GM23248 (cell line): ENCODE measurements around the gene ACE2. TPM values are rescaled to one million over a fixed set of nuclear protein-coding genes. Genes with fewer than 3 reads are reported as not detected.

Experiments
- DNase-seq: peaks from one replicate; pipeline ENCODE4 v3.0.0-alpha.2; 2015
- H2AFZ ChIP-seq: fragments of 200-600 bp; sonication (generic); 2 replicates; pipeline ENCODE4 v1.6.1; 2016; ENCODE audit warnings: antibody characterized with exemption
- H3F3A ChIP-seq: fragments of 200-600 bp; sonication (generic); 2 replicates; pipeline ENCODE4 v1.6.1; 2016; ENCODE audit warnings: mild to moderate bottlenecking, antibody characterized with exemption, mixed run types; ENCODE audit not compliant: insufficient read depth
- H3K27ac ChIP-seq: fragments of 200-600 bp; sonication (generic); 2 replicates; pipeline ENCODE4 v1.5.1; 2016; ENCODE audit warnings: mild to moderate bottlenecking
- H3K27me3 ChIP-seq: fragments of 200-600 bp; sonication (generic); replicated peaks from 2 replicates; pipeline ENCODE4 v1.6.1; 2016; ENCODE audit warnings: mild to moderate bottlenecking; ENCODE audit not compliant: insufficient read depth
- H3K36me3 ChIP-seq: fragments of 200-600 bp; sonication (generic); 2 replicates; pipeline ENCODE4 v1.6.1; 2016; ENCODE audit warnings: low read depth, mild to moderate bottlenecking
- H3K4me1 ChIP-seq: fragments of 200-600 bp; sonication (generic); 2 replicates; pipeline ENCODE4 v1.6.1; 2016; ENCODE audit warnings: mild to moderate bottlenecking; ENCODE audit not compliant: insufficient read depth
- H3K4me2 ChIP-seq: fragments of 200-600 bp; sonication (generic); one replicate; pipeline ENCODE4 v1.6.1; 2016; ENCODE audit warnings: mild to moderate bottlenecking; ENCODE audit not compliant: unreplicated experiment
- H3K4me3 ChIP-seq: fragments of 200-600 bp; sonication (generic); 2 replicates; pipeline ENCODE4 v1.5.1; 2016; ENCODE audit warnings: mild to moderate bottlenecking
- H3K79me2 ChIP-seq: fragments of 200-600 bp; sonication (generic); 2 replicates; pipeline ENCODE4 v1.6.1; 2016; ENCODE audit warnings: mild to moderate bottlenecking; ENCODE audit not compliant: insufficient read depth
- H3K9ac ChIP-seq: fragments of 200-600 bp; sonication (generic); 2 replicates; pipeline ENCODE4 v1.6.1; 2016; ENCODE audit warnings: mild to moderate bottlenecking
- H3K9me2 ChIP-seq: fragments of 200-600 bp; sonication (generic); 2 replicates; pipeline ENCODE4 v1.6.1; 2016; ENCODE audit warnings: mixed run types, mild to moderate bottlenecking, moderate library complexity; ENCODE audit not compliant: insufficient read depth
- H3K9me3 ChIP-seq: fragments of 200-600 bp; sonication (generic); one replicate; pipeline ENCODE4 v1.6.1; 2017; ENCODE audit warnings: low read depth
- H4K20me1 ChIP-seq: fragments of 200-600 bp; sonication (generic); 2 replicates; pipeline ENCODE4 v1.6.0; 2016; ENCODE audit not compliant: insufficient read depth
- EZH2 ChIP-seq: fragments of 200-600 bp; sonication (generic); IDR thresholded peaks from 2 replicates; pipeline ENCODE4 v1.6.1; 2018; ENCODE audit warnings: antibody characterized with exemption, mild to moderate bottlenecking; ENCODE audit not compliant: insufficient read depth, poor library complexity, severe bottlenecking
- EZH2phosphoT487 ChIP-seq: fragments of 200-600 bp; sonication (generic); IDR thresholded peaks from 2 replicates; pipeline ENCODE4 v1.6.1; 2018; ENCODE audit warnings: antibody characterized with exemption, moderate library complexity, mild to moderate bottlenecking, low read depth; ENCODE audit not compliant: insufficient read depth
- WGBS, 2 experiments: methylation state at CpG; one replicate each; pipeline ENCODE4 v1.1.6; 2015 to 2017; ENCODE audit warnings: low lambda C conversion rate in 2 of 2, low coverage in 1 of 2; ENCODE audit errors: missing lambda C conversion rate in 2 of 2; 5-methylcytosine and 5-hydroxymethylcytosine counted together
- in situ Hi-C: fragments of 300-500 bp; cut with MboI; formaldehyde crosslinking; loops from 2 replicates; pipeline ENCODE4 v1.15.0; 2020
- polyA plus RNA-seq: library from polyadenylated mRNA; unstranded; fragments of >200 nt; fragmentation: Nextera tagmentation; extraction: Ambion mirVana; gene quantifications from 2 replicates; pipeline ENCODE4 v1.2.1, GENCODE V29; 2016
- total RNA-seq: library from RNA; depleted of rRNA; stranded (reverse); fragments of >200 nt; shearing (Covaris generic); gene quantifications from 2 replicates; pipeline ENCODE4 v1.2.3, GENCODE V29; 2014; rRNA removed

Gene ACE2
- total and polyA plus RNA-seq, 2 experiments from 2014 or later = not detected

- no peaks in the 10 kb centered on the region for H3K9me2 ChIP-seq
- H3K9ac ChIP-seq = no peak overlapping the region
- H3K4me2 ChIP-seq = no peak overlapping the region
- no peak overlapping the region for H3K27ac ChIP-seq
- H3F3A ChIP-seq = no peaks in the 10 kb centered on the region
- H2AFZ ChIP-seq = no peak overlapping the region
- no peak for TF ChIP-seq EZH2phosphoT487
- in situ Hi-C loops = no loop called here
- no peak for DNase-seq
- no peaks in the 10 kb centered on the region for H4K20me1 ChIP-seq
- no peaks in the 10 kb centered on the region for H3K36me3 ChIP-seq
- H3K4me1 ChIP-seq = no peaks in the 10 kb centered on the region
- no peaks in the 10 kb centered on the region for H3K27me3 ChIP-seq
- no peak overlapping the region for H3K4me3 ChIP-seq
- H3K79me2 ChIP-seq = no peaks in the 10 kb centered on the region
- whole genome bisulfite sequencing, 2 experiments = 21 to 50% methylated on average over 1 of the region's 1 CpG
- H3K9me3 ChIP-seq = no peaks in the 10 kb centered on the region
Measured at GRCh38 chrX:15514279-15514678, 86.5 kb downstream of the ACE2 start.

GRCh38 chrX:15512401-15512965 lies 88.3 kb downstream of the ACE2 start:
- H2AFZ ChIP-seq = no peak overlapping the region
- H3K4me3 ChIP-seq = no peak overlapping the region
- H3K9me2 ChIP-seq = no peaks in the 10 kb centered on the region
- H3K9ac ChIP-seq = no peak overlapping the region
- no peaks in the 10 kb centered on the region for H3K27me3 ChIP-seq
- no peak overlapping the region for H3K27ac ChIP-seq
- H3K4me2 ChIP-seq = no peak overlapping the region
- H3K36me3 ChIP-seq = no peaks in the 10 kb centered on the region
- H4K20me1 ChIP-seq = no peaks in the 10 kb centered on the region
- H3K4me1 ChIP-seq = no peaks in the 10 kb centered on the region
- H3F3A ChIP-seq = no peaks in the 10 kb centered on the region
- in situ Hi-C loops = no loop called here
- H3K79me2 ChIP-seq = no peaks in the 10 kb centered on the region
- H3K9me3 ChIP-seq = no peaks in the 10 kb centered on the region
- no peak for TF ChIP-seq EZH2
- no peak for TF ChIP-seq EZH2phosphoT487
- DNase-seq = peak; percentile 3
- 57 to 60% methylated on average over 4 of the region's 4 CpGs for WGBS, 2 experiments

GRCh38 chrX:15511563-15511962 lies 89.2 kb downstream of the ACE2 start:
- WGBS, 2 experiments = 8 to 21% methylated on average over 1 of the region's 1 CpG
- Histone ChIP-seq H3K79me2 (no peaks in the 10 kb centered on the region), H3K9me2 (no peaks in the 10 kb centered on the region), H3K27me3 (no peaks in the 10 kb centered on the region), H3K4me1 (no peaks in the 10 kb centered on the region), H3K4me3 (no peak overlapping the region), H3K9me3 (no peaks in the 10 kb centered on the region), H2AFZ (no peak overlapping the region), H3K9ac (no peak overlapping the region), H3F3A (no peaks in the 10 kb centered on the region), H3K36me3 (no peaks in the 10 kb centered on the region), H4K20me1 (no peaks in the 10 kb centered on the region), H3K27ac (no peak overlapping the region), H3K4me2 (no peak overlapping the region)
- TF ChIP-seq EZH2phosphoT487 = no peak
- no peak for TF ChIP-seq EZH2
- in situ Hi-C loops = no loop called here
- no peak for DNase-seq

Other genes with a start within 250 kb of the ACE2 start
- not detected in 2 replicates for gene VEGFD, start 216.5 kb downstream of the ACE2 start, total RNA-seq
- gene VEGFD, start 216.5 kb downstream of the ACE2 start, polyA plus RNA-seq = not detected in 2 replicates
- gene PIR, start 107.6 kb downstream of the ACE2 start, total RNA-seq = 0.76 and 1.7 TPM in 2 replicates
- gene PIR, start 107.6 kb downstream of the ACE2 start, polyA plus RNA-seq = 5.7 and 5.9 TPM in 2 replicates
- not detected in 2 replicates for gene BMX, start 100.2 kb downstream of the ACE2 start, total RNA-seq
- not detected in 2 replicates for gene BMX, start 100.2 kb downstream of the ACE2 start, polyA plus RNA-seq
- gene CLTRN, start 63.8 kb upstream of the ACE2 start, total RNA-seq = 0.13 and 0.43 TPM in 2 replicates
- 0.18 and 0.23 TPM in 2 replicates for gene CLTRN, start 63.8 kb upstream of the ACE2 start, polyA plus RNA-seq
- 7.8 and 8.2 TPM in 2 replicates for gene CA5B, start 137.3 kb upstream of the ACE2 start, total RNA-seq
- gene CA5B, start 137.3 kb upstream of the ACE2 start, polyA plus RNA-seq = 3.0 and 6.4 TPM in 2 replicates
- 1.4 and 4.1 TPM in 2 replicates for gene ZRSR2, start 189.5 kb upstream of the ACE2 start, total RNA-seq
- 5.3 and 9.9 TPM in 2 replicates for gene ZRSR2, start 189.5 kb upstream of the ACE2 start, polyA plus RNA-seq